ENCODE data around the gene FSCN2.

FSCN2 gene

GRCh38 chr17:81491761-81492160, 36.4 kb upstream of the FSCN2 start:
- DNase-seq, result no peak

- DNase-seq, result no peak
Observed at GRCh38 chr17:81492202-81492601, 36.0 kb upstream of the FSCN2 start.

GRCh38 chr17:81492706-81493105, 35.5 kb upstream of the FSCN2 start:
- no peak for DNase-seq

GRCh38 chr17:81493198-81494038, 34.8 kb upstream of the FSCN2 start:
- DNase-seq, result no peak

DNA sequence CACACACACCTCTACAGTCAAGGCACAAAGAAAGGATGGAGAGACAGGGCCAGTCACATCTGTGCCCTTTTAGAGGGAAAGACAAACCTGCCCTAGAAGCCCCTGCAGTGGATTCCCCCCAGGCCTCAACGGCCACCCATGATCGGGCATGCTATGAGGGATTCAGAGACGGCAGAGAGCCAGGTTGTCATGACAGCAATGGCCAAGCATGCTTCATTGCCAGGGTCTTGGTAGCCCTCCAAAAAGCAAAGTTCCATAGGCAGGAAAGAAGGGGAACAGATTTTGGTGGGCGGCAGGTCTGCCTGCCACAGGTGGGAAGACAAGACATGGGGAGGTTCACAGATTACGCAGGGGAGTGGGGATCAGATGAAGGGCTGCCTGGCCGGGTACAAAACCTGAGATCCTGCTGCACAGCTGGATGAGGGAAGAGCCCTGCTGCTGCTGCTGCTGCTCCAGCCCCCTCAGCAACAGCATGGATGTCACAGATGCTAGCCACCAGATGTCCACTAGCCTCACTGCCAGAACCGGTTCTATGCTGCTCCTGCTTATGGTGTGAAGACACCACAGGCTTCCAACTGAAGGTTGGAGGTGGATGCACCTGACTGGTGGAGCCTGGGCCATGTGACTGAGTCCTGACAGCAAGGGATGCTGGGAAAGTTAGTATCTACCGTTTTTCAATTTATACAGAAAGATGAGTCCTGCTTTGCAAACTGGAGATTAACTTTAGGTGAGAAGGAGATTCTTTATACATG, 33.4 kb upstream of the FSCN2 start:
- peak; percentile 20 for DNase-seq

DNA sequence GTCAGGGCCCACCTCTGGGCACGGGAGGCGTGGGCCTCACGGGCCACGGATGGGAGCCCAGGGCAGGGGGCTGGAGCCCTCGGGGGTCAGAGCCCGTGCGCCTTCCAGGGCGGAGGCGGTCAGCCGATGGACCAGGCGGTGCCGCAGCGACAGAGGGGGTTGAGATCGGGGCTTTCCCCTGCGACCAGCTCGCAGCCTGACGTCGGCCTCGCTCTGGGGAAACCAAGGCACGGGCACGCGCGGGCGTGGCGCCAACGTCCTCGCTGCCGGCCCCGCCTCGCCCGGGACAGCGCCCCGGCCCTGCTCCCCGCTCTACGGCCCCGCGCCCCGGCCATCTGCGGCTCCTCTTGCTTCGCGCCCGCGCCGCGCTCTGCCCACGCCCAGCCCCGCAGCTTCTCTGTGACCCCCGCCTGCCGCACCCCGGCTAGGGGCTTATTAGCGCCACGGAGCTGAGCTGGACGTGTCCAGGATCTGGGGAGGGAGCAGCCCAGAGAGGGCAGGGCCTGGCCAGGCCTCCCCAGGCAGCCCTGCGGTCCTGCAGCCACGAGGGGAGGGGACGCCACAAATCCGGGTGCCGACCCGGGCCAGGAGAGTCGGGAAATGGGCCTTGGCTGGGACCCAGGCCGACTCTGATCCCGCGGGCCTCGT, 29.1 kb upstream of the FSCN2 start:
- DNase-seq, result no peak

DNA sequence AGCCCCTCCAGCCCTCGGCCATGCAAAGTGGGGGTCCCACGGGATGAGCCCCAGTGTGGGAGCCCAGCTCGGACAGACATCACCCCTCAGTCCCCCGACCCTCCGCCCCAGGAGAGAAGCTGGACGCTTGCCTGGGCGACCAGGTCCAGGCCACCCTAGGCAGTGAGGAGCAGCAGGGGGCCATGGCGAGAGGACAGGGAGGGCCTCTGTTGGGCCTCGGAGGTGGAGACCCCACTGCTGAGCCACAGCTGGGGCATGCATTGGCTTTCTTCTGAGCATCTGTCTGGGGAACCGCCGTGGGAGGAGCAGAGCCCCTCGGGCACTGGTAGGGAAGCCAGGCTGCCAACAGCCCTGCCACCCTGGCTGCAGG, 28.6 kb upstream of the FSCN2 start:
- DNase-seq, result no peak

DNA sequence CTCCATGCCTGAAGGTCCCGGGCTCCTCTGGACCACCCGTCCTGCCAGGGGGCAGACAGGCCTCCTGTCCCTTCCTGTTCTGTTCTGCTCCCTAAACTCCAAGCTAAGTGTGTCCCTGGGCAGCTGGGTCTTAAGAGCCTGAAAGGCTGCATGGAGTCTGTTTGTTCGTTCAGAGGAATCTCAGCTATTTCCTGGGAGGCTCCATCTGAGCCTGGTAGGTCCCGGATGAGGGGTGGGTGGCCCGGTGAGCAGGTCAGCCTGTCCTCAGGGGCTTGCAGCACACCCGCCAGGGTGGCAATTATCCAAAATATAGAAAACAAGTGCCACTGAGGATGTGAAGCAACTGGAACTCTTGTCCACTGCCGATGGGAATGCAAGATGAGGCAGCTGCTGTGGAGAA, 28.1 kb upstream of the FSCN2 start:
- no peak for DNase-seq

DNA sequence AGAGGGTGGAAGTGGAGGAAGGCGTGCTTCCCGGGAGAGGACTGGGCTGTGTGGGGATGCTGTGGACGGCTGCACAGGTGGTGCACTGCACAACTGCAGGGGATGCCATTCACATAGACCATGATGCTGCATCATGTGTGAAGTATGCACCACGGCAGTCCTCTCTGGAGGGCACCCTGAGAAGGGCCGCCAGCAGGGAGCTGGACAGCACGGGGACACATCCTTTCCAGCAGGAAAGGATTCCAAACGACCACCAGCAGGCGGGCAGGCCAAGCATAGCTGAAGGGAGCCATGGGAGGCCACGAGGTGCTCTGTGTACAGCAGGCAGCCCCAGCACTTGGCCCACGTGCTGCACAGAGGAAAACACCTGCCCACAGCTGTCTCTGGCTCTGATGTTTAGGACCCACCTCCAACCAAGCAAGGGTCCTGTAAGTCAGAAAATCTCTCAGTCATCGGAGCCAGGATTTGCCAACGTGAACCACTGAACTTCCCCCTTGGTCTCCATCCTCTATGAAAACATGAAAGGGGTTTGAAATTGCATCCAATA, 25.6 kb upstream of the FSCN2 start:
- no peak for DNase-seq

- DNase-seq, result no peak
Observed at GRCh38 chr17:81503619-81504018, 24.6 kb upstream of the FSCN2 start.

DNA sequence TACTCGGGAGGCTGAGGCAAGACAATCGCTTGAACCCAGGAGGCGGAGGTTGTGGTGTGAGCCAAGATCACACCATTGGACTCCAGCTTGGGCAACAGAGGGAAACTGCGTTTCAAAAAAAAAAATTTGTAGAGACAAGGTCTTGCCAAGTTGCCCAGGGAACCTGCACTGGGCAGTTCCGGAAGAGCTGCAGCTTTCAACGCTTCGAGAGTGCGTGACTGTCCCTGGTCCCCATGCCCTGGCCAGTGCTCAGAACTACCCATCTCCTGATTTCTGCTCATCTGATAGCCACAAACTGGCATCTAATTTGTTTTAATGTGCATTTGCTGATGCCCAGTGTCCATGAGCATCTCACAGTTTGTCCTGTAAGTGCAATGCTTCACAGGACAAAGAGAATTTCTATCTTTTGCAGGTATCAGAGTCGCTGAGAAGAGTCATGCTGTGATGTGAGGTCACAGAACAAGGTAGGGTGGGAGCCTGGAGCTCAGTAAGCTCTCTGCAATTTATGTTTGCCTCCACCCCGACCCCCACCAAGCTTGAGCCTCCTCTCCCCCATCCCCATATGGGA, 19.5 kb upstream of the FSCN2 start:
- peak; percentile 57 for DNase-seq

GRCh38 chr17:81509207-81509971, 18.8 kb upstream of the FSCN2 start:
- peak; percentile 42 for DNase-seq

GRCh38 chr17:81509972-81510784, 18.0 kb upstream of the FSCN2 start:
- peak; percentile 22 for DNase-seq

GRCh38 chr17:81510785-81511553, 17.2 kb upstream of the FSCN2 start:
- DNase-seq, result peak; percentile 34

DNA sequence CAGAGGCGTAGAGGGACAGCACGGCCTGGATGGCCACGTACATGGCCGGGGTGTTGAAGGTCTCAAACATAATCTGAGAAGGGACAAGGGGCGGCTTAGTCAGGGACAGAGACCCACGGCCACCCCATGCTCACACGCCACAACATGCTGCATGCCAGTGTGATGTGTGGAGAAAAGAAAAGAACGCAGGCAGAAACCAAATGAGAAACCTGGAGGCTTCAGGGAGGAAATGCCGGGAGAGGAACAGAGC, 16.7 kb upstream of the FSCN2 start:
- DNase-seq, result no peak

DNA sequence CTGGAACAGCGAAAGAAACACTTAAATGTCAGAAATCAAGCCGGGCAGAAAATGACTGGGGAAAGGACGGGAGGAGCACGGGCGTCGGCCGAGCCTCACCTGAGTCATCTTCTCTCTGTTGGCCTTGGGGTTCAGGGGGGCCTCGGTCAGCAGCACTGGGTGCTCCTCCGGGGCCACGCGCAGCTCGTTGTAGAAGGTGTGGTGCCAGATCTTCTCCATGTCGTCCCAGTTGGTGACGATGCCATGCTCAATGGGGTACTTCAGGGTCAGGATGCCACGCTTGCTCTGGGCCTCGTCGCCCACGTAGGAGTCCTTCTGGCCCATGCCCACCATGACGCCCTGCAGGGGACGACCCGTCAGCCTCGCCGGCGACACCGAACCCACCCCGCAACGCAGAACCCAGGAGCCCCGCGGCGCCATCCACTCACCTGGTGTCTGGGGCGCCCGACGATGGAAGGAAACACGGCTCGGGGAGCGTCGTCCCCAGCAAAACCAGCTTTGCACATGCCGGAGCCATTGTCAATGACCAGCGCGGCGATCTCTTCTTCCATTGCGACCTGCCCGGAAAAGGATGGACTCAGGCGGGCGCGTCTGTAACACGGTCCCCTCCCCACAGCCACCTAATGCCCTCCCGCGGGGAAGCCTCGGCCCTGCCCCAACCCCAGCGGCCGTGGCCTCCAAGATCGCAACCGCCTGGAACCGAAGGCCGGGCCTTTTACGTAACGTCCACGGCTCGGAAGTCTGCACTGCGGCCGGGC, 16.2 kb upstream of the FSCN2 start:
- DNase-seq, result peak; percentile 54

DNA sequence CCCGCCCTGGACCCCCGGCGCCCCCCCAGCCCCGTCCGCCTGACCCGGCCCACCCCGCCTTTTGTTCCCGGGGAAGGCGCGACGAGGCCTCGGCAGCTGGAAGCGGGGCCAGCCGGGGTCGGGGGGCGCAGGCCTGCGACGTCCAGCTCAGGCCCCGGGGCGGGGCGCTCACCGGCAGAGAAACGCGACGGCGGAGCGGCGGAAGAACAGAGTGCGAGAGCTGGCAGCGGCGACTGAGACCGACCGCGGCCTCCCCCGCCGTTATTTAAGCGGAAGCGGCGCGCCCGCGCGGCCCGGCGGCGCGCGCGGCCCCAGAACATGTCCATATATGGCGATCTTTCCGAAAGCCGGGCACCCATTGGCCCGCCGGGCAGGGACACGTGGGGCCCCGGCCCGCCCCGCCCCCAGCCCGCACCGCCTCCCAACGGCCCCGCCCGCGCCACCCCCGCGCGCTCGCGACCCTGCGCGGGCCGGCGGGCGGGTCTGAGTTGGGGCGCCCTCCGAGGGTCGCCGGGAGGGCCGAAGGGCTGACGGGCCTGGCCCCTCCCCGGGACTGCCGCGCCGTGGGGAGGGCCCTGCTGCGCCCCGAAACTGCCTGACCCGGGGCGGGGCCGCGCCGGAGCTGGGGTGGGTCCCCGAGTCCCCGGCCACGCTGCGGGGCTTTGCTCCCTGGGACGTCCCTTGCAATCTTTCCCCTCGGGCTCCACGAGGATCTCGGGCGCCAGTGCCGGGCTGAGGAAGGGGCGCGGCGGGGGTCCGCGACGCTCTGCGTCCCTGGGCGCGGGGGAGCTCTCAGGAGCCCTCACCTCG, 15.4 kb upstream of the FSCN2 start, which contains the start of gene ACTG1:
Gene ACTG1 (minus strand): TSS at position 238 of the 810 bp plus-strand sequence. CDS start 445 bp downstream, outside the sequence.
- peak; percentile 96 for DNase-seq

DNA sequence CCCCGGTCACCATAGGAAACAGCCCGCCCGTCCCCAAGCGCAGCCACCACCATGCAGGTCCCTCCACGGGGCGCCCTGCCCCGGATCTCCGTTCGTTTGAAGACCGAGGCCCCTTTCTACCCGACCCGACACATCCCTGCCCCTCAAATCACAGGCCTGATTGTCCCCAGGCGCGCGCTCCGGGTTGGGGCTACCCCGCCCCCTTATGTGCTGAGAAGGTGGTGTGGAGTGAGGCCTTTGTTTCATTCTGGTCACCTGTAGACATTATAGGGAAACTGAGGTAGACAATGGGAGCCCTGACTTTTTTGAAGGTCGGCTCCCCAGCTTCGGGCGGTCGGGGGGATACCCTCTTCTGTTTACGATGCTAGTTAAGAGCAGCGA, 14.8 kb upstream of the FSCN2 start:
- DNase-seq, result peak; percentile 77
